Transverse colon (tissue), 4 donors: ENCODE results near the gene RFPL2. TPM values are rescaled to one million over a fixed set of nuclear protein-coding genes. Genes with fewer than 3 reads are reported as not detected.
A peak's percentile ranks its signal among the peaks of the same experiment; 100 is the strongest.

Experiments
- DNase-seq: peaks from one replicate; pipeline ENCODE4 v3.0.0-alpha.2; 2019
- H3K27ac ChIP-seq, 4 donors: fragments of 200-600 bp; sonication (generic); 2 replicates each; pipeline ENCODE4 v1.5.1; 2016 to 2018; ENCODE audit warnings: inconsistent platforms in 4 of 4
- H3K27me3 ChIP-seq: fragments of 200-600 bp; sonication (generic); 2 replicates; pipeline ENCODE4 v1.5.1; 2017; ENCODE audit warnings: inconsistent platforms
- H3K36me3 ChIP-seq, 4 donors: fragments of 200-600 bp; sonication (generic); 2 replicates each; pipeline ENCODE4 v1.5.1; 2017 to 2019; ENCODE audit warnings: inconsistent platforms in 4 of 4
- H3K4me1 ChIP-seq, 4 donors: fragments of 200-600 bp; sonication (generic); 2 replicates each; pipeline ENCODE4 v1.5.1; 2017 to 2020; ENCODE audit warnings: inconsistent platforms in 4 of 4
- H3K4me3 ChIP-seq, 4 donors: fragments of 200-600 bp; sonication (generic); 1 replicate in 1 of 4; 2 replicates in 3 of 4; pipeline versions ENCODE4 v1.5.1 to v1.6.1; 2017 to 2019; ENCODE audit warnings: inconsistent platforms in 4 of 4
- H3K9me3 ChIP-seq, 2 donors: fragments of 200-600 bp; sonication (generic); 2 replicates each; pipeline ENCODE4 v1.5.1; 2017 to 2019; ENCODE audit warnings: inconsistent platforms in 2 of 2
- CTCF ChIP-seq, 5 experiments: fragments of 200-600 bp in 3 of 5; fragments of 450-650 bp in 2 of 5; sonication (generic) in 3 of 5; IDR thresholded peaks; 1 replicate in 2 of 5; 2 replicates in 3 of 5; pipeline ENCODE4 v1.5.1; 2016 to 2017; ENCODE audit warnings: antibody characterized with exemption in 5 of 5, inconsistent platforms in 3 of 5, mild to moderate bottlenecking in 2 of 5, moderate library complexity in 1 of 5
- EP300 ChIP-seq: sonication (generic); formaldehyde crosslinking; IDR thresholded peaks from one replicate; pipeline ENCODE4 v1.6.1; 2017; ENCODE audit warnings: antibody characterized with exemption, low read depth
- POLR2A ChIP-seq: fragments of 450-650 bp; IDR thresholded peaks from one replicate; pipeline ENCODE4 v1.6.1; 2016; ENCODE audit warnings: antibody characterized with exemption, mild to moderate bottlenecking, moderate library complexity
- POLR2AphosphoS5 ChIP-seq, 3 donors: sonication (generic); formaldehyde crosslinking; IDR thresholded peaks; one replicate each; pipeline ENCODE4 v1.6.1; 2016; ENCODE audit warnings: antibody characterized with exemption in 3 of 3
- WGBS, 2 donors: methylation state at CpG; one replicate each; pipeline ENCODE4 v1.1.5; 2018; ENCODE audit warnings: low coverage in 1 of 2; 5-methylcytosine and 5-hydroxymethylcytosine counted together
- in situ Hi-C, 4 donors: fragments of 200-750 bp; cut with MboI; loops; one replicate each; pipeline versions ENCODE4 v1.15.0 to v1.15.1; 2017; ENCODE audit warnings: low sequenced_read_pairs in 3 of 4, low pct_ligation_motif_present in 1 of 4, low pct_unique_long_range_greater_than_20kb in 1 of 4
- intact Hi-C: fragments of 100-400 bp; cut with DNase I; formaldehyde crosslinking; loops from one replicate; pipeline ENCODE4 v1.15.1; 2023; ENCODE audit warnings: low total_unique reads
- total RNA-seq, 4 donors: library from RNA; depleted of rRNA; stranded (reverse); fragments of >200 nt; gene quantifications; one replicate each; pipeline ENCODE4 v1.1.0, GENCODE V29; 2016

RFPL2 gene
- total RNA-seq, 4 donors from 2014 or later, result not detected

DNA sequence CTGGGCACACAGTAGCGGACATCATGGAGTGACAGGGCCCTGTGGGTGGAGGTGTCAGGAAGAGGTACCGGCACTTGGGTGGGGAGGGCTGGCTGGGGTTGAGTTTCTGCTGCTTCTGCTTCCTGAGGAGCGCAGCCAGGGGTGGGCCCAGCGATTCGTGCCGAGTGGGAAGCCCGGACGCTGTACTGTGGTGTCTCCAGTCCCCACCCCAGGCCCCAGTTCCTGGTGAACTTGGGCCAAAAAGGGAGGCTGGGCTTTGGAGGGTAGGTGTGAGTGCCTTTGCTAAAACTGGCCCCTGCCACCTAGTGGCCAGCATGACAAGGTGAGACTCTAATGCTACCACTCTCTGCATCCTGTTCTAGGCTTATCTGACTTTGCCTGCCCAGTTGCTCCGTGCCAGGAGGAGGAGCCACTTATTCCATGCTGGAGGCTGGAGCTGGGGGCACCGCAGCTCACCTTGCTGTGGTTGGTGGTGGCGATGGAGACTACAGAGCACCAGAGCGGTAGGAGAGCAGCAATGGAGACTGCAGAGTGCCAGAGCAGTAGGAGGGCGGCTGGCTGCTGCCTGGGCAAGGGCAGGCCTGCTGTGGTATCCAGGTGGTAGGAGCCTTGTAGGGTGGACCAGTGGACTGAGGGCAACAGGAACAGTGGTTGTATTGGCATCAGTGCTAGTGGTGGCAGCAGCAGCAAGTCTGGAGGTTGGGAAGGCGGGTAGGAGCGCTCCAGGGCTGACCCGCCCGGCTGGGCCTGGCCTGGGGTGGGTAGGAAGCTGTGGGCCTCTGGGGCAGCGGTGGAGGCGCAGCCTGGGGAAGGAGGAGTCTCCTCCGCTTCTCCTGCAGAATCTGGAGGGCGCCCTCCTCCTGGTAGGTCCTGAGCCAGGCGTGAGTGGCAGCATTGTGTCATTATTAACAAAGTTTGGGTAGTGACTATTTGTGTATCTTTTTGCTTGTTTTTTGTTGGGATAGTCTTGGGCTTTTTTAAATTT is 2.2 kb upstream of the RFPL2 start:
- H3K27me3 ChIP-seq, result peaks cover 24% of the 10 kb centered on the region
- H3K4me1 ChIP-seq, result peaks cover 0 to 12% (median 7%) of the 10 kb centered on the region in 4 donors
- peak; percentile 46 for DNase-seq
- in situ Hi-C loops (no loop called here), intact Hi-C loops (no loop called here)
- no peak for TF ChIP-seq EP300
- TF ChIP-seq CTCF (IDR thresholded peaks at IDR 0.05), result peak; percentile 47 to 69 (median 58)
- TF ChIP-seq POLR2A, result no peak
- TF ChIP-seq POLR2AphosphoS5 (IDR thresholded peaks at IDR 0.05), result no peak
- no peaks in the 10 kb centered on the region for H3K36me3 ChIP-seq
- WGBS, 2 donors, result 72 to 80% methylated on average over 1 to 20 of the region's 22 CpGs
- no peaks in the 10 kb centered on the region for H3K9me3 ChIP-seq
- H3K4me3 ChIP-seq, result no peak overlapping the region
- H3K27ac ChIP-seq, result no peak overlapping the region

DNA sequence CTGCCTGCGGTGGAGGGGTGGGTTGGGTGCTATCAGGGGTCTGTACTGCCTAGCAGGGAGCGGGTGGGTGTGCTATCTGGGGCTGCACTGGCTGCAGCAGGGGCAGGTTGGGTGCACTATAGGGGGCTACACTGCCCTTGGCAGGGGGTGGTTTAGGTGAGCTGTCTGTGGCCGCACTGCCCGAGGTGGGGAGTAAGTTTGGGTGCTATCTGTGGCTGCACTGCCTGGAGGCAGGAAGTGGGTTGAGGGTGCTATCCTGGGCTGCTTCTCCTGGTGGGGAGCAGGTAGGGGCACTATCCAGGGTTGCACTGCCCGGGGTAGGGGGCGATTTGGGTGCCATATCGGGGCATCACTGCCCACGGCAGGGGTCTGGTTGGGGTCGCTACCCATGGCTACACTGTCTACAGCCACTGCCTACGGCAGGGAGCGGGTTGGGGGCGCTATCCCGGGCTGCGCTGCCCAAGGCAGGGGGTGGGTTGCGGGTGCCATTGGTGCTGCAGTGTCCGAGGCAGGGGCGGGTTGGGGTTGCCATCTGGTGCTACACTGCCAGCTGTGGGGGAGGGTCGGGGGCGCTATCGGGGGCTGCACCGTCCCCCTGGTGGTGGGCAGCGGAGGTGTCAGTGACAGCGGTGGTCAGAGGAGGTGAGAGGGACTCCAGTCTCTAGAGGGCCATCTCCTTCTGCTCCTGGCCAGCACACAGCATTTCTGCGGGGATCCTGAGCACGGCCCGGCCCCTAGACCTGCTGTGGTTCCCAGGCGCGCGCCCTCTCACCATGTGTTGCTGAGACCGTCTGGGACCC is 1.3 kb upstream of the RFPL2 start:
- in situ Hi-C loops, result no loop called here
- intact Hi-C loops, result no loop called here
- WGBS, 2 donors, result 78% methylated on average over 17 of the region's 30 CpGs; no CpG with 5 or more reads in 1 of the 2 donors

DNA sequence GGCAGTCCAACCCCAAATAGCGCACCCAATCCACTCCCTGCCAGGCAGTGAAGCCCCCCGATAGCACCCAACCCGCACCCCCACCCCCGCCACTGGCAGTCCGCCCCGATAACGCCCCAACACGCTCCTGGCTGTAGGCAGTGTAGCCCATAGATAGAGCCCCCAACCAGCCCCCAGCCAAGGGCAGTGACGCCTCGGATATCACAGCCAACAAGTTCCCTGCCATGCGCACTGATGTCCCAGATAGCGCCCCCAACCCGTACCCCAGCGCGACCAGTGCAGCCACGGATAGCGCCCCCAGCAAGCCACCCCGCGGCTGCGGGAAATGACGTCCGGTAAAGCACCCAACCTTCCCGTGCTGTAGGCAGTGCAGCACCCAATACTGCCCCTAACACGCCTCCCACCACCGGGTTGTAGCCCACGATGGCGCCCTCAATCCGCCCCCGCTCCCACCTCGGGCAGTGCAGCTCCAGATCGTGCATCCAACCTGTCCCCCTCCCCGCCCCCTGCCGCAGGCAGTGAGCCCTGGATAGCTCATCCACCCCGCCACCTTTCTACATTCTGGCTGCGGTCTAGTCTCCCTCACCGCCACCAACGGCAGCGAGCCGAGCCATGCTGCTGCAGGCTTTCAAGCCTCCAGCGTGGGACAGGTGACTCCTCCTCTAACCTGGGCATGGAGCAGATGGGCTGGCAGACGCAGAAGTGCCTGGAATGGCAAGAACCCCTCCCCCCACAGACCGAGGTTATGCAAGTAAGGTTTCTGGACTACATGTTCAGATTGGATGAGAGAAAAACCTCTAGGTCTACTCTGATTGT is 625 bp downstream of the RFPL2 start:
- Histone ChIP-seq H3K27ac (no peak overlapping the region), H3K27me3 (peaks cover 29% of the 10 kb centered on the region), H3K36me3 (no peaks in the 10 kb centered on the region), H3K4me1 (peaks cover 0 to 12% (median 7%) of the 10 kb centered on the region in 4 donors), H3K4me3 (peak overlapping the region in 1 of 4 donors; percentile 22), H3K9me3 (no peaks in the 10 kb centered on the region)
- DNase-seq, result no peak
- intact Hi-C loops (no loop called here), in situ Hi-C loops (no loop called here)
- WGBS, 2 donors, result 59 to 84% methylated on average over 5 to 35 of the region's 42 CpGs
- no peak for TF ChIP-seq EP300
- TF ChIP-seq POLR2A, result no peak
- TF ChIP-seq CTCF (IDR thresholded peaks at IDR 0.05), result no peak
- TF ChIP-seq POLR2AphosphoS5 (IDR thresholded peaks at IDR 0.05), result no peak

More for the DNA sequence above, 1.3 kb upstream of the RFPL2 start:
- no peak overlapping the region for H3K4me3 ChIP-seq
- H3K36me3 ChIP-seq, result no peaks in the 10 kb centered on the region
- H3K4me1 ChIP-seq, result peaks cover 0 to 12% (median 7%) of the 10 kb centered on the region in 4 donors
- no peak overlapping the region for H3K27ac ChIP-seq
- no peak for TF ChIP-seq POLR2A
- no peak for TF ChIP-seq POLR2AphosphoS5 (IDR thresholded peaks at IDR 0.05)
- no peak for TF ChIP-seq EP300
- TF ChIP-seq CTCF (IDR thresholded peaks at IDR 0.05), result no peak
- no peak for DNase-seq
- peaks cover 29% of the 10 kb centered on the region for H3K27me3 ChIP-seq
- no peaks in the 10 kb centered on the region for H3K9me3 ChIP-seq
